CD14-positive monocyte (primary cell): ENCODE measurements around the gene KCNMA1. TPM values are rescaled to one million over a fixed set of nuclear protein-coding genes. Genes with fewer than 3 reads are reported as not detected.

Experiments
- DNase-seq, 3 donors: peaks; one replicate each; pipeline ENCODE4 v3.0.0-alpha.2; 2011 to 2022
- H2AFZ ChIP-seq: 2 replicates; pipeline ENCODE4 v1.6.0; 2012; ENCODE audit warnings: mild to moderate bottlenecking, low read depth, low read length, inconsistent platforms; ENCODE audit not compliant: insufficient read depth, poor library complexity, severe bottlenecking
- H3K27ac ChIP-seq, 2 donors: 1 replicate in 1 of 2; 2 replicates in 1 of 2; pipeline ENCODE4 v1.5.1; 2012 to 2013; ENCODE audit warnings: low read length in 2 of 2, control low read depth in 1 of 2, inconsistent platforms in 1 of 2, low read depth in 1 of 2, mild to moderate bottlenecking in 1 of 2
- H3K27me3 ChIP-seq, 2 donors: one replicate each; pipeline versions ENCODE4 v1.6.0 to v1.6.1; 2011 to 2013; ENCODE audit warnings: low read length in 2 of 2; ENCODE audit not compliant: control insufficient read depth in 2 of 2, insufficient read depth in 2 of 2
- H3K36me3 ChIP-seq, 2 donors: replicated peaks in 1 of 2; 1 replicate in 1 of 2; 2 replicates in 1 of 2; pipeline versions ENCODE4 v1.5.1 to v1.6.1; 2012 to 2013; ENCODE audit warnings: low read length in 2 of 2, control low read depth in 1 of 2, inconsistent platforms in 1 of 2, mild to moderate bottlenecking in 1 of 2; ENCODE audit not compliant: insufficient read depth in 2 of 2, control insufficient read depth in 1 of 2
- H3K4me1 ChIP-seq, 2 donors: 1 replicate in 1 of 2; 2 replicates in 1 of 2; pipeline versions ENCODE4 v1.5.1 to v1.6.1; 2012 to 2013; ENCODE audit warnings: low read length in 2 of 2, control low read depth in 1 of 2, inconsistent platforms in 1 of 2, mild to moderate bottlenecking in 1 of 2, moderate library complexity in 1 of 2; ENCODE audit not compliant: insufficient read depth in 2 of 2, control insufficient read depth in 1 of 2
- H3K4me2 ChIP-seq: replicated peaks from 2 replicates; pipeline ENCODE3; 2012; ENCODE audit warnings: low read length, moderate library complexity, mild to moderate bottlenecking; ENCODE audit not compliant: poor library complexity, severe bottlenecking; ENCODE audit errors: extremely low read depth
- H3K4me3 ChIP-seq, 3 experiments: fragments of 200-600 bp in 1 of 3; sonication (generic) in 1 of 3; replicated peaks in 1 of 3; 1 replicate in 2 of 3; 2 replicates in 1 of 3; pipeline ENCODE4 v1.5.1; 2011 to 2013; ENCODE audit warnings: low read length in 3 of 3, mild to moderate bottlenecking in 3 of 3, control low read depth in 2 of 3, low read depth in 2 of 3, inconsistent platforms in 1 of 3, moderate library complexity in 1 of 3
- H3K79me2 ChIP-seq: 2 replicates; pipeline ENCODE4 v1.6.0; 2012; ENCODE audit warnings: mild to moderate bottlenecking, control low read depth, inconsistent platforms, low read length, moderate library complexity; ENCODE audit not compliant: insufficient read depth
- H3K9ac ChIP-seq: 2 replicates; pipeline ENCODE4 v1.6.0; 2017; ENCODE audit warnings: low read length, mild to moderate bottlenecking; ENCODE audit not compliant: insufficient read depth, poor library complexity, severe bottlenecking
- H3K9me3 ChIP-seq, 2 donors: replicated peaks in 1 of 2; 1 replicate in 1 of 2; 2 replicates in 1 of 2; pipeline versions ENCODE4 v1.5.1 to v1.6.1; 2012 to 2013; ENCODE audit warnings: low read length in 2 of 2, control low read depth in 1 of 2; ENCODE audit not compliant: control insufficient read depth in 1 of 2, insufficient read depth in 1 of 2
- H4K20me1 ChIP-seq: 2 replicates; pipeline ENCODE4 v1.6.0; 2012; ENCODE audit warnings: mild to moderate bottlenecking, low read length, control low read depth, moderate library complexity; ENCODE audit not compliant: insufficient read depth
- H3K27ac Mint-ChIP-seq, 7 donors: one replicate each; pipeline ENCODE4 v1.8.0; 2020; ENCODE audit warnings: mild to moderate bottlenecking in 7 of 7, mixed read lengths in 7 of 7, moderate library complexity in 6 of 7, inconsistent platforms in 2 of 7
- H3K27me3 Mint-ChIP-seq, 3 donors: one replicate each; pipeline ENCODE4 v1.8.0; 2021 to 2022; ENCODE audit warnings: low read depth in 3 of 3, mild to moderate bottlenecking in 3 of 3, mixed read lengths in 3 of 3, moderate library complexity in 3 of 3, inconsistent platforms in 1 of 3
- H3K36me3 Mint-ChIP-seq, 2 donors: one replicate each; pipeline ENCODE4 v1.8.0; 2020; ENCODE audit warnings: mixed read lengths in 2 of 2, inconsistent platforms in 1 of 2, mild to moderate bottlenecking in 1 of 2
- H3K4me1 Mint-ChIP-seq: one replicate; pipeline ENCODE4 v1.8.0; 2020; ENCODE audit warnings: mild to moderate bottlenecking, mixed read lengths
- H3K4me3 Mint-ChIP-seq, 2 donors: one replicate each; pipeline ENCODE4 v1.8.0; 2020; ENCODE audit warnings: mild to moderate bottlenecking in 2 of 2, mixed read lengths in 2 of 2, moderate library complexity in 1 of 2
- H3K9me3 Mint-ChIP-seq, 7 donors: one replicate each; pipeline ENCODE4 v1.8.0; 2020 to 2022; ENCODE audit warnings: mixed read lengths in 7 of 7, mild to moderate bottlenecking in 6 of 7, moderate library complexity in 6 of 7, inconsistent platforms in 2 of 7
- WGBS: methylation state at CpG from one replicate; pipeline ENCODE4 v1.1.5; 2013; ENCODE audit warnings: missing lambda C conversion rate; ENCODE audit not compliant: insufficient coverage; 5-methylcytosine and 5-hydroxymethylcytosine counted together
- intact Hi-C, 2 donors: fragments of 100-400 bp; cut with micrococcal nuclease; formaldehyde crosslinking; loops; one replicate each; pipeline versions ENCODE4 v1.15.0 to v1.15.1; 2023
- polyA plus RNA-seq, 3 donors: library from polyadenylated mRNA; depleted of rRNA in 1 of 3; unstranded in 2 of 3; stranded (reverse) in 1 of 3; fragments of 300-500 nt in 2 of 3; fragments of >200 nt in 1 of 3; fragmentation: Illumina TruSeq in 2 of 3; gene quantifications; 1 replicate in 2 of 3; 2 replicates in 1 of 3; pipeline ENCODE4 v1.2.3, GENCODE V29; 2012 to 2021
- TF ChIP-seq, protein P1 (sequence below): fragments of 200-600 bp; IDR thresholded peaks from one replicate; pipeline ENCODE4 v1.8.0; 2022; ENCODE audit warnings: antibody characterized with exemption, mild to moderate bottlenecking

Gene KCNMA1
- polyA plus RNA-seq, 3 donors = 0.11 to 1.0 TPM; not detected in 1

DNA sequence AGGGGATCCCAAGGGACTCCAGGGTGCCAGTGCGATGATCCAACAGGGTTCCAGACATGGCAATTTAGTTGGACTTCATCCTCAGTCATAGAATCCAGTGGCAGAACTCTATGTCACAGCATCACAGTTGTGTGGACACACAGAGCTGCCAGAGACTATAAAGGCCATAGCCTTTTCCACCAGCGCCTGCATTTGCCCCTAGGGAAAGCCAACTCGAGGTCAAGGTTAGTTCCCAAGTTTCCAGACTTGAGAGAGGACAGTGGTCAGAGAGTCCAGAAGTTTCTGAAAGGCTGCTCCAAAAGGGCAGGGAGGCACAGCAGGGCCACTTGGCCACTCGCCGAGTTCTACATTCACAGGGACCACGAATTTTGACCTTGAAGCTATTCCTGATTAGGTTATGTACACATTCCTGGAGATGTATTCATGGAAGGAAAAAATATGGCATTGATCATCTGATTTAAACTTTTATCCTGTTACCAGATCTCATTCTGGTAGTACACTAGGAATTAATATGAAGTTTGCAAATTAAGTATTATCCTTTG lies 170.1 kb downstream of the KCNMA1 start:
- DNase-seq = no peak
- intact Hi-C loops = no loop called here
- H3K9me3 ChIP-seq = no peaks in the 10 kb centered on the region
- Mint-ChIP-seq H3K27ac (no peak overlapping the region), H3K4me3 (no peak overlapping the region), H3K36me3 (no peaks in the 10 kb centered on the region), H3K9me3 (no peaks in the 10 kb centered on the region), H3K27me3 (peaks cover 0 to 2% (median 2%) of the 10 kb centered on the region in 3 donors), H3K4me1 (no peaks in the 10 kb centered on the region)
- WGBS = 100% methylated on average over 3 of the region's 6 CpGs
- no peak overlapping the region for H2AFZ ChIP-seq
- H3K4me2 ChIP-seq = no peak overlapping the region
- TF ChIP-seq, protein P1, sequence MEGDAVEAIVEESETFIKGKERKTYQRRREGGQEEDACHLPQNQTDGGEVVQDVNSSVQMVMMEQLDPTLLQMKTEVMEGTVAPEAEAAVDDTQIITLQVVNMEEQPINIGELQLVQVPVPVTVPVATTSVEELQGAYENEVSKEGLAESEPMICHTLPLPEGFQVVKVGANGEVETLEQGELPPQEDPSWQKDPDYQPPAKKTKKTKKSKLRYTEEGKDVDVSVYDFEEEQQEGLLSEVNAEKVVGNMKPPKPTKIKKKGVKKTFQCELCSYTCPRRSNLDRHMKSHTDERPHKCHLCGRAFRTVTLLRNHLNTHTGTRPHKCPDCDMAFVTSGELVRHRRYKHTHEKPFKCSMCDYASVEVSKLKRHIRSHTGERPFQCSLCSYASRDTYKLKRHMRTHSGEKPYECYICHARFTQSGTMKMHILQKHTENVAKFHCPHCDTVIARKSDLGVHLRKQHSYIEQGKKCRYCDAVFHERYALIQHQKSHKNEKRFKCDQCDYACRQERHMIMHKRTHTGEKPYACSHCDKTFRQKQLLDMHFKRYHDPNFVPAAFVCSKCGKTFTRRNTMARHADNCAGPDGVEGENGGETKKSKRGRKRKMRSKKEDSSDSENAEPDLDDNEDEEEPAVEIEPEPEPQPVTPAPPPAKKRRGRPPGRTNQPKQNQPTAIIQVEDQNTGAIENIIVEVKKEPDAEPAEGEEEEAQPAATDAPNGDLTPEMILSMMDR = no peak
- no peaks in the 10 kb centered on the region for H3K79me2 ChIP-seq
- no peaks in the 10 kb centered on the region for H4K20me1 ChIP-seq
- no peaks in the 10 kb centered on the region for H3K36me3 ChIP-seq
- no peaks in the 10 kb centered on the region for H3K4me1 ChIP-seq
- no peak overlapping the region for H3K4me3 ChIP-seq
- no peaks in the 10 kb centered on the region for H3K27me3 ChIP-seq
- no peak overlapping the region for H3K9ac ChIP-seq
- H3K27ac ChIP-seq = no peak overlapping the region

DNA sequence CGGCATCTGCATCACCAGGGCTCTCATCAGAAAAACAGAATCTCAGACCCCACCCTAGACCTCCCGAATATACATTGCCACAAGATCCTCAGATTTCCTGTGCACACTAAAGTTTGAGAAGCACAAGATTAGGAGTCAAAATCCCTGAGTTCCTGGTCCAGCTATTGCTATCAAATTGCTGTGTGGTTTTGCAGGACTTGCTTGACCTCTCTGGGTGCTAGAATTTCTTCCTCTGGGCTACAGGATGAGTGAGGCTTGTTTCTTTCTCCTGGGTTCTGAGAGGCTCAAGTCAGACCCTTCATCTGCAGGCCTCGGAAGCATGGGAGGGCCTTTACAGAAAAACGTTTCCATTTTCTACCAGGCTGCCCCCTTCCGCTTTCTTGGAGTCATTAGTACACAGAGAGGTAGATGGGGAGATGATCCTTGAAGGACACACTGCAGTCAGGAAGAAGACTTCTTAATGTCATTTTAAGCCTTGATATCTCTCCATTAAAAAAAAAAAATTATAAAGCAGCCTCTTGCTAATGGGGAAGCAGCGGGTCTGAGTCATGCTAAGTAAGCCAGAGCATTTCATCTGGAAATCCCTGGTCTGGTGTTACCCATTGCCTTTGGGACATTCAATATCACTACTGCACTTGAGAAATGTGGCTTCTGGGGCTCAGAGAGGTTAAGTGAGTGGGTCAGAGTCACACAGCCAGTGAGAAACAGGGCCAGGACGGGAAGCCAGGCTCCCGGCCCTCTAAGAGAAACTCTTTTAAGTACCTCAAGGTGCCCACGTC lies 173.5 kb downstream of the KCNMA1 start:
- Histone ChIP-seq H4K20me1 (no peaks in the 10 kb centered on the region), H3K27ac (no peak overlapping the region), H3K79me2 (no peaks in the 10 kb centered on the region), H3K27me3 (no peaks in the 10 kb centered on the region), H3K4me3 (no peak overlapping the region), H3K9ac (no peak overlapping the region), H3K4me1 (no peaks in the 10 kb centered on the region), H3K9me3 (no peaks in the 10 kb centered on the region), H3K36me3 (no peaks in the 10 kb centered on the region), H3K4me2 (no peak overlapping the region), H2AFZ (no peak overlapping the region)
- TF ChIP-seq, protein P1 = no peak
- DNase-seq = peak in 1 of 3 donors; percentile 9
- Mint-ChIP-seq H3K4me3 (no peak overlapping the region), H3K36me3 (no peaks in the 10 kb centered on the region), H3K9me3 (peaks cover 0 to 1% (median 0%) of the 10 kb centered on the region in 7 donors), H3K27me3 (peaks cover 0 to 7% (median 2%) of the 10 kb centered on the region in 3 donors), H3K4me1 (no peaks in the 10 kb centered on the region), H3K27ac (peak overlapping the region in 1 of 7 donors; percentile 11)
- WGBS = 100% methylated on average over 3 of the region's 9 CpGs
- intact Hi-C loops = no loop called here
